NCI-H146 (cell line): ENCODE data around the gene PANK4.
"Not testable (repeated sequence)": the region's sequence is repeated elsewhere in the genome, so short reads cannot be mapped to it uniquely, and the experiment has no call there.

Source experiments
- DNase-seq: peaks from one replicate; lab custom pipeline; 2025; lab: John Stamatoyannopoulos, UW

PANK4 gene

GRCh38 chr1:2460203-2460602 lies 66.2 kb downstream of the PANK4 start:
- DNase-seq = peak; percentile 28

DNA sequence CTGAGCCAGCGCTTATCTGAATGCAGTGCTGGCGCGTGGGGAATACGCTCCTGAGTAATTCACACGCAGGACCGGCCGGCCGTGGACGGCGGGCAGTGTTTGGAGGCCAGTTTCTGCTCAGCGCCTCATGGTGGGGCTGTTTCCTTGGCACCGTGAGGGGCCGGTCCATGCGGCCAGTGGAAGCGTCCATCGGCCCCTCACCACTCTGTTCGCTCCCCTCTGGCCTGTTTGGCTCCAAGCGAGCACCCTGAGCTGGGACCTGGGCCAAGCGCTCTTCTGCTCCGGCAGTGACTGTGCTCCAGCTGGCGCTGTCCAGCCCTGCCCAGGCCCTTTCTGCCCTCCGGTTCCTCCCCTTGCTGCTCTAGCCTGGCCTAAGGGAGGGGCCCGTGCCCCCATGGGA lies 66.6 kb downstream of the PANK4 start:
- DNase-seq = no peak

GRCh38 chr1:2459102-2459753 lies 67.2 kb downstream of the PANK4 start:
- DNase-seq = not testable (repeated sequence)

- no peak for DNase-seq
Observed at GRCh38 chr1:2458687-2459086, 67.7 kb downstream of the PANK4 start.
